Left renal cortex interstitium (tissue), 4 donors: ENCODE results near the gene CYP8B1. TPM values are rescaled to one million over a fixed set of nuclear protein-coding genes. Genes with fewer than 3 reads are reported as not detected.

Source experiments
- DNase-seq, 4 donors: peaks; one replicate each; pipeline ENCODE4 v3.0.0-alpha.2; 2013; ENCODE audit warnings: low read depth in 4 of 4, low spot score in 2 of 4, missing footprints in 1 of 4
- polyA plus RNA-seq, 4 donors: library from polyadenylated mRNA; unstranded; fragments of 120-200 nt; gene quantifications; one replicate each; pipeline ENCODE4 v1.2.1, GENCODE V29; 2013; ENCODE audit not compliant: insufficient read length in 4 of 4

Gene CYP8B1
- polyA plus RNA-seq, 4 donors, result 0.62 to 1.2 (median 0.84) TPM

DNA sequence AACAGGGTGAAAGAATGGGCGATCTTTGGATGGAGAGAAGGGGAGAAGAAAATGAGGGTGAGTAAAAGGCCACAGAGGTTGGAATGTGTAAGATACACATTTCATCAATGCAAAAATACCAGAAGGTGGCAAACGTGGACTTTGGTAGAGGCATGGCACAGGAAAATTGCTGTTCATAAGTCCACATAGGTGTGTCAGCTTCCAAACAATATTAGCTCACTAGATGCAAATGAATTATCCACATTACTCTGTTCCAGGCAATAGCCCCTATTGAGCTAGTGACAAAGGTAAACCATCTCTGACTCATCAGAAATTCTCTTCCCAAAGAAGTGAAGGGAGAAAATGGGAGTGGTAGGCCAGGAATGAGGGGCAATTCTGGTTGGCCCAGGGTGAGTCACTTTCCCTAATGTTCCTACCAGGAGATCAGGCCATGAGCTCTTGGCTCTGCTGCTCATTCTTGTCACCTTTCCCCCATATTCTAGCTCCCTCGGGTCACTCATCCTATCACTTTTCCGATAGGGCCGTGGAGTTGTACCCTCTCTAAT is 46.5 kb downstream of the CYP8B1 start:
- DNase-seq, result no peak

DNA sequence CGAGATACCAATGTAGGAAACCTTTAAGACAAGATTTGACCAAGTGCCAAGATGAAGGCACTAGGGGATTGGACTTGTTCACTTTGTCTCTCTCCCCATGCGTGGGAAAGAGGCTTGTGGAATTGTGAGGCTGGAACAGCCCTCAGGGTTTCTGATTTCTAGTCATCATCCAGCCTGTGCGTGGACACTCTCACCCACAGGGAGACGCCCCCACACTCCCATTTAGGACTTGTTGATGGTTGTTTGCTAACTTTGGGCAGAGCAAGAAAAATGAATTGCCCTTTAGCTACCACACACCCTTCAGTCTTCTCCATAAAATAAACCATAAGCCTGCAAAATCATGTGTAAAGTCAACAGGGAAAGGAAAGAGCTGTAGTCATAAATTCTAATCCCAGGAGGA is 48.0 kb downstream of the CYP8B1 start:
- DNase-seq, result no peak

DNA sequence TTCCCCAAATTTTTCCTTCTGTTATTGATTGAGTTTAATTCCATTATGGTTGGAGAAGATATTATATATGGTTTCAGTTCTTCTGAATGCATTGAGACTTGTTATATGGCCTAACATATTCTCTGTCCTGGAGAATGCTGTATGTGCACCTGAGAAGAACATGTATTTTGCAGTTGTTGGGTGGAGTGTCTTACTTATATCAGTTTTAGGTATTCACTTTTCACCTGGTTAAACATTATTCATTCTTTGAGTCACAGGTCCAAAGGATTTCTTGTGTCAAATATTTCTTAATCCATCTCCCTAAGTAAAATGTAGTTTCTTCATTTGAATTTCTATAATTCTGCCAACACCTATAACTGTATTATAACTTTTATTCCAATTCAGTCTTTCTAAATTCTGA is 48.7 kb downstream of the CYP8B1 start:
- no peak for DNase-seq

DNA sequence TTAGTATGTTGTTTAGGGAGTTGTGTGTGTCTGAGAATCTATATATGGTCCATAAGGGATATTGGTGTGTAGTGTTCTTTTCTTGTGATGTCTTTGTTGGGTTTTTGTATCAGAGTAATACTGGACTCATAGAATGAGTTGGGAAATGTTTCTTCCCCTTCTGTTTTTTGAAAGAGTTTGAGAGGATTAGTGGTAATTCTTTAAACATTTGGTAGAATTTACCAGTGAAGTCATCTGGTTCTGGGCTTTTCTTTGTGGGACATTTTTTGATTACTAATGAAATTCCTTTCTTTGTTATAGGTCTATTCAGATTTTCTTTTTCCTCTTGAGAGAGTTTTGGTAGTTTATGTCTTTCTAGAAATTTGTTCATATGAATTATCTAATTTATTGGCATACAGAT is 49.5 kb downstream of the CYP8B1 start:
- no peak for DNase-seq

DNA sequence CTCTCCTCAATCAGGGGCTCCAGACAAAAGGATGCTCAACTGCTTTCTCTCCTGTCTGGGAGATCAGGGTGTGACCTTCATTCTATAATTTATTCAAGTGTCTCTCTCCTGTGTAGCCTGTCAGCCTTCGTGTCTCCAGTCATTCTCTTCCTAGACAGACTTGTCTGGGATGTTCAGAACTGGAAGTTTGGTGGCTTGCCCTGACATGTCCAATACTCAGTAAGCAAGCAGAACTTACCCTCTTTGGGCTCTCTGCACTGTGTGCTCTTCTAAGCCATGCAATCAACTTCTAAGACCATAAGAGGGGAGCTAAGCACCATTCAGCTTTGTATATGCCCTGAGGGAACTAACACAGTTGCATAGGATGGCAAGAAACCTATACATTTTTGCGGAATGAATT is 52.3 kb downstream of the CYP8B1 start:
- DNase-seq, result no peak

DNA sequence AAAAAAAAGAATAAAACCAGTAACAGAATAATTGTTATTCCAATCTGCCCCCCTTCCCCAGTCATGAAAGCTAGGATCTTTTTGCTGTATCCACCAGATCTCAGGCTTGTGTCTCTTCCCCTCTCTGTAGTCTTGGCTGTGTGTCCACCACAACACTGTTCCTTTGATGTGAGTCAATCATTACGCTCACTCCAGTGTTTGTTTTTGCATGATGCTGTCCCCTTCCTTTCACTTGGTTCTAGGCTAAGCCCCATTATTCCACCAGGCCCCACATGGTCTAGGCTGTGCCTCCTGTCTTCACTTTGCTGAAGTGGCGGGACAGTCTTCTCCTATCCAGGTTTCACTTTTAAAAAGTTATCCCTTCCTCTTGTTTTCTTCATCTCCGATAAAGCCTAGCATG is 52.9 kb downstream of the CYP8B1 start:
- no peak for DNase-seq

Other genes with a start within 250 kb of the CYP8B1 start
- gene ZBTB47, start 222.2 kb downstream of the CYP8B1 start, polyA plus RNA-seq, result 10 to 100 TPM; 14.1 to 19.3 (median 17.9) TPM
- gene KLHL40, start 190.3 kb downstream of the CYP8B1 start, polyA plus RNA-seq, result not detected
- under 1 TPM; 0.43 to 0.74 (median 0.50) TPM for gene HHATL, start 173.1 kb downstream of the CYP8B1 start, polyA plus RNA-seq
- gene CCDC13, start 102.6 kb downstream of the CYP8B1 start, polyA plus RNA-seq, result 1 to 10 TPM; 2.6 to 4.1 (median 3.3) TPM
- 100 to 1,000 TPM; 135 to 193 (median 161) TPM for gene HIGD1A, start 71.4 kb downstream of the CYP8B1 start, polyA plus RNA-seq
- 1 to 10 TPM; 1.8 to 3.2 (median 3.1) TPM for gene ACKR2, start 66.4 kb downstream of the CYP8B1 start, polyA plus RNA-seq
- 10 to 100 TPM; 18.4 to 44.1 (median 29.3) TPM for gene ZNF662, start 30.3 kb upstream of the CYP8B1 start, polyA plus RNA-seq
- 1 to 10 TPM; 3.1 to 4.6 (median 3.7) TPM for gene GASK1A, start 103.4 kb upstream of the CYP8B1 start, polyA plus RNA-seq
- gene POMGNT2, start 230.2 kb upstream of the CYP8B1 start, polyA plus RNA-seq, result 10 to 100 TPM; 20.3 to 26.0 (median 22.7) TPM